Thoracic aorta (tissue), 2 donors: Measurements from ENCODE around the gene KCNAB1. TPM values are rescaled to one million over a fixed set of nuclear protein-coding genes. Genes with fewer than 3 reads are reported as not detected.

ENCODE experiments used
- ATAC-seq: fragments of 150-250 bp; one replicate; pipeline ENCODE4 v1.8.0; 2017; ENCODE audit warnings: low read depth; ENCODE audit not compliant: insufficient number of reproducible peaks, low FRiP score
- DNase-seq: peaks from one replicate; pipeline ENCODE4 v3.0.0-alpha.2; 2020; ENCODE audit warnings: low spot score
- H3K27ac ChIP-seq, 2 donors: fragments of 200-600 bp; sonication (generic); 1 replicate in 1 of 2; 2 replicates in 1 of 2; pipeline ENCODE4 v1.5.1; 2016; ENCODE audit warnings: mild to moderate bottlenecking in 2 of 2, moderate library complexity in 2 of 2
- H3K27me3 ChIP-seq: fragments of 200-600 bp; sonication (generic); replicated peaks from 2 replicates; pipeline ENCODE4 v1.6.0; 2016; ENCODE audit warnings: mild to moderate bottlenecking; ENCODE audit not compliant: insufficient read depth
- H3K36me3 ChIP-seq: fragments of 200-600 bp; sonication (generic); one replicate; pipeline ENCODE4 v1.5.1; 2016
- H3K4me1 ChIP-seq, 2 donors: fragments of 200-600 bp; sonication (generic); 1 replicate in 1 of 2; 2 replicates in 1 of 2; pipeline versions ENCODE4 v1.5.1 to v1.6.0; 2016; ENCODE audit warnings: low read depth in 2 of 2, mild to moderate bottlenecking in 1 of 2; ENCODE audit not compliant: control insufficient read depth in 1 of 2
- H3K4me3 ChIP-seq: fragments of 200-600 bp; sonication (generic); 2 replicates; pipeline ENCODE4 v1.5.1; 2016; ENCODE audit warnings: mild to moderate bottlenecking
- H3K9me3 ChIP-seq: fragments of 200-600 bp; sonication (generic); 2 replicates; pipeline ENCODE4 v1.5.1; 2016
- total RNA-seq, 2 donors: library from RNA; depleted of rRNA; stranded (reverse); fragments of >200 nt; gene quantifications; one replicate each; pipeline versions ENCODE4 v1.1.0 to v1.2.3, GENCODE V29; 2016
- TF ChIP-seq, protein P1 (sequence below): fragments of 200-600 bp; sonication (generic); IDR thresholded peaks from one replicate; pipeline ENCODE4 v1.5.1; 2019; ENCODE audit warnings: antibody characterized with exemption

The KCNAB1 gene
- total RNA-seq, 2 donors from 2014 or later, result 12.2 to 14.2 TPM

DNA sequence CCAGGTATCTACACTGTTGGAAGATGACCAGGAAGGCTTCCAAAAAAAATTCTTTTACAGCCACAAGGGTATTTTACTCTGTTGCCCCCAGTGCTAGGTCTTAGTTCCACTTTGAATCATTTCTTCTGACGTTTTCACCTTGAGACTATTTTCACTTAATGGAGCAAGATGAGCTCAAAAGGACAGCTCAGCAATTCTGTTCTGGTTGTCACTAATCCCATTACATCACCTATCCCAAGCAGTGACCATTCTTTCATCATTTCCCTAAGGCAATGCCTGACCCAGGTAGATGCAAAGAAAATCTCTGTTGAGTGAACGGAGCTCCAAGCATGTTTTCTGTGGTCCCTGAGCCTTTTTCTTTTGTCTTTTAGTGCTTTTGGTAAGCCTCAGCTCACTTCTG, 210.0 kb downstream of the KCNAB1 start:
- Histone ChIP-seq H3K27me3 (no peaks in the 10 kb centered on the region), H3K36me3 (no peaks in the 10 kb centered on the region), H3K9me3 (no peaks in the 10 kb centered on the region), H3K27ac (no peak overlapping the region), H3K4me3 (no peak overlapping the region), H3K4me1 (no peaks in the 10 kb centered on the region)
- DNase-seq (no peak), ATAC-seq (no peak)
- TF ChIP-seq, protein P1, sequence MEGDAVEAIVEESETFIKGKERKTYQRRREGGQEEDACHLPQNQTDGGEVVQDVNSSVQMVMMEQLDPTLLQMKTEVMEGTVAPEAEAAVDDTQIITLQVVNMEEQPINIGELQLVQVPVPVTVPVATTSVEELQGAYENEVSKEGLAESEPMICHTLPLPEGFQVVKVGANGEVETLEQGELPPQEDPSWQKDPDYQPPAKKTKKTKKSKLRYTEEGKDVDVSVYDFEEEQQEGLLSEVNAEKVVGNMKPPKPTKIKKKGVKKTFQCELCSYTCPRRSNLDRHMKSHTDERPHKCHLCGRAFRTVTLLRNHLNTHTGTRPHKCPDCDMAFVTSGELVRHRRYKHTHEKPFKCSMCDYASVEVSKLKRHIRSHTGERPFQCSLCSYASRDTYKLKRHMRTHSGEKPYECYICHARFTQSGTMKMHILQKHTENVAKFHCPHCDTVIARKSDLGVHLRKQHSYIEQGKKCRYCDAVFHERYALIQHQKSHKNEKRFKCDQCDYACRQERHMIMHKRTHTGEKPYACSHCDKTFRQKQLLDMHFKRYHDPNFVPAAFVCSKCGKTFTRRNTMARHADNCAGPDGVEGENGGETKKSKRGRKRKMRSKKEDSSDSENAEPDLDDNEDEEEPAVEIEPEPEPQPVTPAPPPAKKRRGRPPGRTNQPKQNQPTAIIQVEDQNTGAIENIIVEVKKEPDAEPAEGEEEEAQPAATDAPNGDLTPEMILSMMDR, result no peak

DNA sequence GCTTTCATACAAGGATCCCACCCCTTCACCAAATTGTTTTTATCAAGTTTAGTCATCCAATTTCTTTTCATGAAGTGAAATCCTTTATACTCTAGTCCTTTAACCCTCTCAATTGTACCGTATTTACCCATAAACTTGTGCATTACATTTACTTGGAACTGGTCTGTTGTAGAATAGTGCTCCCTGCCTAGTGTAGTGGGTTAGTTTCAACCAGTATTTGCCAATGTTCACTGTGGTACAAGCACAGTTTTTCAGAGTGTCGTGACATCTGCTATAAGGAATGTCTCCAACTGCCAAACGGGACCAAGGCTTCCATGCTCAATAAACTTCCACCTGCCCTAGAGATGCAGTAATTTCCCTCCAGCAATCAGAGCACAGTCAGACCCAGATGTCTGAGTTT, 211.9 kb downstream of the KCNAB1 start:
- H3K4me1 ChIP-seq, result no peaks in the 10 kb centered on the region
- H3K4me3 ChIP-seq, result no peak overlapping the region
- TF ChIP-seq, protein P1, result no peak

DNA sequence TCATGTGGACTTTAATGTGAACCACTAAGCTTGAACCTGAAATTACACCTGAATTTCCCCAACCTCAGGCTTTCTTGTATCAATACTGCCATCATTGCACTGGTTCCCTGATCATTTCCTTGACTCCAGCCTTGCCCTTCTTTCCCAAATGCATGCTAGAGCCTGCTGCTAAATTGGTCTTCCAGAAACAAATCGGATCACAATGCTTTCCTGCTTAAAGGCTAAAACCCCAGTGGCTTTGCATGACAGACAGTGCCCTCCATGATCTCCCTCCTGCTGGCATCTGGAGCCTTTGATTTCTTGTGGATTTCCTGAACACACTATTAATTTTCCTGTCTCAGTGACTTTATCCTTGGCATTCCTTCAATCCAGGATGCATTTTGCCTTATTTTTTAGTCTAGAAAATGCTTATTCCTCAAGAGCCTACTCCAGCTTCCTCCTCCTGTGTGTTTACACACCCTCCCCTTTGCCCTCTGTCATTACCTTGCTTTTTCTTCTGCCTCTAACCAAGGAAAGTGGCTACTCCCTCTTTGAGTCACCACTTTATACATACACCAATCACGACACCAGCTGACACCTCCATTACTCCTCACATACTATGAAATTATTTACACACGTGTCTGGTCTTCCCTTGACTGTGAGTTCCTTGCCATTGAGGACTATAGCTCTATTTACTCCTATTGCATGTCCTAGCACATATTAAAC, 214.6 kb downstream of the KCNAB1 start:
- no peak for ATAC-seq

More for the DNA sequence above, 211.9 kb downstream of the KCNAB1 start:
- Histone ChIP-seq H3K9me3 (no peaks in the 10 kb centered on the region), H3K36me3 (no peaks in the 10 kb centered on the region), H3K27ac (no peak overlapping the region), H3K27me3 (no peaks in the 10 kb centered on the region)
- ATAC-seq (no peak), DNase-seq (no peak)

DNA sequence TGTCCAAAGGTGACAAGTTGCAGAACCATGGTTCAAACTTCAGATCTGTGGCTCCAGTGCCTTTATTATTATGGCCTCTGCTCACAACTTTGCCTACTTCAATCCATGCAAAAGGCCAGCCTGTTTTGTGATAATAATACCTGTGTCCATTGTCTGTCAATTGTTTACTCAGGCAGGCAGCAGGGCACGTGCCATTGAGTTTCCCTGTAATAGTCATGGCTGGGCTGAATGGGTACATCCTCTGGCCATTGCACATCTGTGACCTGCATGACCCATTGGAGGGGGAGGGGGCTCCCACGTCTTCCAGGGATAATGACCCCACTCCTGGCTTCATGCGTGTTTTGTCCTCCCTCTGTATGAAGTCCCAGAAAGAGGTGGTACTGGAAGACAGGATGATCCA, 219.1 kb downstream of the KCNAB1 start:
- no peak for ATAC-seq

More for the DNA sequence above, 214.6 kb downstream of the KCNAB1 start:
- TF ChIP-seq, protein P1, result no peak
- Histone ChIP-seq H3K27ac (no peak overlapping the region), H3K36me3 (no peaks in the 10 kb centered on the region), H3K9me3 (no peaks in the 10 kb centered on the region), H3K4me3 (no peak overlapping the region), H3K27me3 (no peaks in the 10 kb centered on the region), H3K4me1 (no peaks in the 10 kb centered on the region)
- DNase-seq, result no peak

DNA sequence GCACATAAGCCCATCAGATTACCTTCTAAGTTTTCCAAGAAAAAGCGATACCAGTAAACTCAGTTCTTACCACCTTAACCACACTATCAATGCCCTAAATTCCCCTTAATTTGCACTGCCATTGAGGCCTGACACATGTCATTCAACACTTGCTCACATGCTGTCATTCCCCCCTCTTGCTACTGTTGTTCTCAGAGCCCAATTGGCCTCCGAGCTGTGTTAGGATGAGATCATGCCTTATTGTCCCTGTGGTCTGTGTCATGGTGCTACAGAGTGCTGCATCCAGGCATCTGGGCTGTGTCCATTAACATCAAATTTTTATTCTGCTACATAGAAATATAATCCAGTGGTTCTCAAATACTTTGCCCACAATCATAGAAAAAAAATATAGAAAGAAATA, 221.0 kb downstream of the KCNAB1 start:
- Histone ChIP-seq H3K27ac (no peak overlapping the region), H3K27me3 (no peaks in the 10 kb centered on the region), H3K4me1 (no peaks in the 10 kb centered on the region), H3K9me3 (no peaks in the 10 kb centered on the region), H3K36me3 (no peaks in the 10 kb centered on the region), H3K4me3 (no peak overlapping the region)
- TF ChIP-seq, protein P1, result no peak
- ATAC-seq, result no peak
- no peak for DNase-seq

More for the DNA sequence above, 219.1 kb downstream of the KCNAB1 start:
- no peak overlapping the region for H3K27ac ChIP-seq
- no peaks in the 10 kb centered on the region for H3K27me3 ChIP-seq
- TF ChIP-seq, protein P1, result no peak
- no peaks in the 10 kb centered on the region for H3K4me1 ChIP-seq
- no peak overlapping the region for H3K4me3 ChIP-seq
- DNase-seq, result no peak
- no peaks in the 10 kb centered on the region for H3K9me3 ChIP-seq
- H3K36me3 ChIP-seq, result no peaks in the 10 kb centered on the region
